MG63 (cell line): Measurements from ENCODE around the gene ANXA3. TPM values are rescaled to one million over a fixed set of nuclear protein-coding genes. Genes with fewer than 3 reads are reported as not detected.

Experiments used
- DNase-seq: peaks from one replicate; pipeline ENCODE4 v3.0.0-alpha.2; 2020
- H3K27me3 ChIP-seq: fragments of 250-450 bp; sonication (Bioruptor Pico); 2 replicates; pipeline ENCODE4 v1.5.1; 2020; ENCODE audit warnings: mild to moderate bottlenecking, moderate library complexity
- H3K36me3 ChIP-seq: fragments of 250-450 bp; sonication (Bioruptor Pico); 2 replicates; pipeline ENCODE4 v1.5.1; 2020; ENCODE audit warnings: mild to moderate bottlenecking, moderate library complexity
- H3K4me3 ChIP-seq: fragments of 250-450 bp; sonication (Bioruptor Pico); 2 replicates; pipeline ENCODE4 v1.5.1; 2020; ENCODE audit warnings: mild to moderate bottlenecking, moderate library complexity
- H3K9me3 ChIP-seq: fragments of 250-450 bp; sonication (Bioruptor Pico); 2 replicates; pipeline ENCODE4 v1.5.1; 2020; ENCODE audit warnings: mild to moderate bottlenecking, moderate library complexity
- total RNA-seq: library from RNA; depleted of rRNA; stranded (reverse); fragments of >200 nt; shearing (Covaris generic); gene quantifications from 2 replicates; pipeline ENCODE4 v1.2.3, GENCODE V29; 2014; ENCODE audit warnings: low replicate concordance

Gene ANXA3
- total RNA-seq, 1 experiment from 2014 or later = 10.8 TPM

DNA sequence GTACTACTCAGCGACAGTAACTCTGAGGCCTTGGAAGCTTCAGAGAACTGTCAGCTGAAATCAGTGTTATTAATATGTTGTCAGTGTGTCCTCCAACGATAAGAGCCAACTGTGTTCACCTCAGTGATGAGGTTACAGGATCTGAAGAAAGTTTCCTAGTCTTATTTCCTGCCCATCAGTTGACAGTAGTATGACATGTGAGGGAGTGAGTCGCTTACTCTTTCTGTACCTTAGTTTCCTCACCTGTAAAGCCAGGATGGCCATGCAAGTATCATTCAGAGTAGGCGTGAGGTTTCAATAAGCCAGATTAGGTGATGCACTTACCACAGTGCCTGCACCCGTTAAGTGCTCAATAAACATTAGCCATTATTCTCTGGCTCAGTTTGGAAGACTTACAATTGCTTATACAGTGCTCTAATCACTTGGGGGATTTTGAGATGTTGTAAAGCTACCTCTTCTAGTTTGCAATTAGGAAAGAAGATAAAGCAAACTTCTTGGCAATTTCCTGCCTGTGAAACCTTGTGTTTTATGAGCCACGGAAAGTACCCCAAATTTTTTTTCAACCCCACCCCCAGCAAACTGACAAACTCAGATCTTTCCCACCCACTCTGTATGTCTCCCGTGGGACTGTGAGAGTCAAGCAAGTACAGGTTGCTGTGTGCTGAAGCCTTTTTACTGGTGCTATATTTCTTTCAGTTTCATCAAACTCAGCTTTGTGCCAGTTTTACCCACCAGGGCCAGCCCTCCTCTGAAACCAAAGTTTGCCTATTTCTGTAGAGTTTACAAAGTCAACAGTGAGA, 62.2 kb downstream of the ANXA3 start:
- Histone ChIP-seq H3K4me3 (no peak overlapping the region), H3K9me3 (no peaks in the 10 kb centered on the region), H3K27me3 (no peaks in the 10 kb centered on the region), H3K36me3 (no peaks in the 10 kb centered on the region)
- no peak for DNase-seq

DNA sequence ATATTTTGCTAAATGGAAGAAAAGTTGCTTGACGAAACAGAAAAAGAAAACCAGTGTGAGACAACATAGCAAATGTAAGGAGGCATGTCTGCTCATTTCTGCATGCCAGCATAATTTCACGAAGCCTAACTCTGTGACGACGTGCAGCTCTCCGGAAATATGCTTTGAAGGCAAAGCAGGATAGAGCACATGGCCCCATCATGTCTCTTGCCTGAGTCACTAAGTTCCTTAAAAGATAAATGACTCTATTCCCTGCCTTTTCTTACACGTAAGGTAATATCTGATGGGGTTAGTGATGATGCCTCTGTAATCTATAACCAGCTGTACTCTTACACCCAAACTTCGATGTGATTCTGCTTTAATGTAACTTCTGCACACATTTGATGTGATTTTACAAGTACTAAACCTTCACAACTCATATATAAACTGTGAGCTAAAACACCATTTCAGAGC, 64.5 kb downstream of the ANXA3 start:
- no peak overlapping the region for H3K4me3 ChIP-seq
- no peaks in the 10 kb centered on the region for H3K27me3 ChIP-seq
- H3K36me3 ChIP-seq = no peaks in the 10 kb centered on the region
- H3K9me3 ChIP-seq = no peaks in the 10 kb centered on the region
- no peak for DNase-seq

DNA sequence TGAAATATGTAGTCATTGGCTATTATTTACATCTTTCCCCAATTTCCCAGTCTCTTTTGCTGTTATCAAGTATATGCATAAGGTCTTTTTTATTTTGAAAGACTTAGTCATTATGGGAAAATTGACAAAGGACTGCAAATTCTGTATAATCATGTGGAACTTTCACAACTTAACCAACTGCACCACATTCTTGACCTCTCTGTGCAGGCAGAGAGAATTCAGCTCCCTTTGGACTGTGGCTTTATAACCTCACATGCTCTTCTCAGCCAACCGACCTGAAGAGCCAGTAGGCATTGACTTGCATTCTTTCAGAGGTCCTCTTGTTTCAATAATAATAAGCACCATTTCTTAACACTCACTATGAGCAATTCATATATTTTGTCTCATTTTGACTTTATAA, 66.9 kb downstream of the ANXA3 start:
- Histone ChIP-seq H3K27me3 (no peaks in the 10 kb centered on the region), H3K36me3 (no peaks in the 10 kb centered on the region), H3K9me3 (no peaks in the 10 kb centered on the region), H3K4me3 (no peak overlapping the region)
- DNase-seq = no peak

DNA sequence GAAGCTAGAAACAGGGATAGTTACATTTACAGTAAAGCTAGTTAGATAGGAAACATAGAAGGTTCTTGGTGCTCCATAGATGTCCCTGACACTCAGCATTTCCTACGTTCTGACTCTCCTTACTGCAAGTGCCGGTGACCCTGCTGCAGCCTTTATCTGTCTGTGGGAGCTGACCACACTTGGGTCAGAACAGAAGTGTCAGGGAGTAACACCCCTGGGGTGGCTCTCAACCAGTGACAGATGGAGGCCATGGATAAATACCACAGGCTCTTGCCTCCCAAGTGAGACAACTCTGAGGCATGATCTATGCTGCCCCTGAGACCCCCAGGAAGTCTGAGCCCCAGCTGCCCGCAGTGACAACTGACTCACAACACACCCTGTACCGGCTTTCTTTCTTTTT, 69.8 kb downstream of the ANXA3 start:
- DNase-seq = no peak
- no peaks in the 10 kb centered on the region for H3K9me3 ChIP-seq
- no peaks in the 10 kb centered on the region for H3K36me3 ChIP-seq
- no peaks in the 10 kb centered on the region for H3K27me3 ChIP-seq
- no peak overlapping the region for H3K4me3 ChIP-seq

DNA sequence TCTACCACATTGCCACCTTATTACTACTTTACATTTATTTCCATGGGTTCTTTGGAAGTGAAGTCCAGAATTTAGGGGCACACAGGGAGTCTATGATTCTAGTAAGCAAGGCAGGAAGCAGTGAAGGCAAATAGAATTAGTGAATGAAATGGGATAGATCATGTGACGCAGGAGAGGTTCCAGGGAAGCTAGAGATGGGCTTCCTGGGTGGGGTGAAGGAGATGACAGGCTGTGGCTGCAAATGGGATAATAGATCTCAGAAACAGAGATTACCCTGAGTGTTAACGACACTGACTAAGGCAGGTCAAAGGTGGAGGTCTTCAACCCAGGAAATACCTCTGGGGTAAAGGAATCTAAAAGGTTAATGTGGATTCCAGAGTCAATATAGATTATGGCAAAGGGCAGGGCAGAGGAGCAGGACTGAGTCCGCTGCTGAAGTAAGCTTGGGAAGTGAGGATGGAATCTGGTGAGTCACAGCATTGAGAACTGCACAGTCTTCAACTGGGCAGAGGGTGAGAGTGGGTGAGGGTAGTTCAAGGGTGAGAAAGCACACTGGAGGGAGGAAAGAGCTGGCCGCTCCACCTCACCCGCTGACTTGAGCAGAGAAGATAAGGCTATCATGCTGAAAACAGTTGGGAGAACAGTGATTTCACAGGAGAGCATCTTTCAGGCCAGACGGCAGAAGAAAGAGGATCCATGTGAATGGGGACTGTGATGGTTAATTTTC, 70.8 kb downstream of the ANXA3 start:
- no peaks in the 10 kb centered on the region for H3K27me3 ChIP-seq
- H3K36me3 ChIP-seq = no peaks in the 10 kb centered on the region
- no peak for DNase-seq
- H3K9me3 ChIP-seq = no peaks in the 10 kb centered on the region
- no peak overlapping the region for H3K4me3 ChIP-seq

DNA sequence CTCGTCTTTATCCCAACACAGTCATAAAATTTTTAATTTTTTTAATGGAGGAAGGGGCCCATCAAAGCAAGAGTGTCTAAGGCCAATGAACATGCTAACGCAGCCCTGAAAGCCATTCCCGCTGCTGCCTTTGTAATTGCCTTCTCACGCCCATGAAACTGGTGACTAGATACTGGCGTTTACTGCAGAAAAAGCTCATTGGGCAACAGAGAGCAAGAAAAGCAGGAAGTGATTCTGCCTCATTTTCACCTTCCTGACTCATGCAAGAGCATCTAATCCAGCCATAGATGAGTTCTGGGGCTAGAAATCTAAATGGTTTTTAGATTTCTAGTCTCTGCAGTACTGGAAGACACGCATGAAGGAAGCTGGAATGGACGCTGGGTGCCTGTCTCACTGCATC, 72.5 kb downstream of the ANXA3 start:
- H3K9me3 ChIP-seq = no peaks in the 10 kb centered on the region
- H3K36me3 ChIP-seq = no peaks in the 10 kb centered on the region
- no peak overlapping the region for H3K4me3 ChIP-seq
- H3K27me3 ChIP-seq = no peaks in the 10 kb centered on the region
- DNase-seq = no peak

DNA sequence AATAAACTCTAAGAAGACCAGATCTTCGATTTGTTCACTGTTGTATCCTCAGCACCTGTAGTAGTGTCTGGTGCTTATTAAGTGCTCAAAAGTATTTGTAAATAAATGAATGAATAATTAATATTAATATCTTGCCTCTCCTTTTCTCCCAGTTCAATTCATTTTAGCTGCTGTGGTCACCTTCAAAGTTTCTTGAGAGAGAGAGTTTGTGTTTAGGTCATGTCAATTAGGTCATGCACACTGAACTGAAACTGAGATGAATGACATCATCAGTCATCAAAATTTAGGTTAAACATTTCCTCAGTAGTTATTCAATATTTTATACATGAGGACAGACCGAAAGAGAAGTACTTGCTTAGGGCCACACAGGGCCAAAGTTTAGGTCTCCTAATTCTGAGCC, 73.5 kb downstream of the ANXA3 start:
- no peak overlapping the region for H3K4me3 ChIP-seq
- no peak for DNase-seq
- H3K36me3 ChIP-seq = no peaks in the 10 kb centered on the region
- H3K27me3 ChIP-seq = no peaks in the 10 kb centered on the region
- H3K9me3 ChIP-seq = no peaks in the 10 kb centered on the region

DNA sequence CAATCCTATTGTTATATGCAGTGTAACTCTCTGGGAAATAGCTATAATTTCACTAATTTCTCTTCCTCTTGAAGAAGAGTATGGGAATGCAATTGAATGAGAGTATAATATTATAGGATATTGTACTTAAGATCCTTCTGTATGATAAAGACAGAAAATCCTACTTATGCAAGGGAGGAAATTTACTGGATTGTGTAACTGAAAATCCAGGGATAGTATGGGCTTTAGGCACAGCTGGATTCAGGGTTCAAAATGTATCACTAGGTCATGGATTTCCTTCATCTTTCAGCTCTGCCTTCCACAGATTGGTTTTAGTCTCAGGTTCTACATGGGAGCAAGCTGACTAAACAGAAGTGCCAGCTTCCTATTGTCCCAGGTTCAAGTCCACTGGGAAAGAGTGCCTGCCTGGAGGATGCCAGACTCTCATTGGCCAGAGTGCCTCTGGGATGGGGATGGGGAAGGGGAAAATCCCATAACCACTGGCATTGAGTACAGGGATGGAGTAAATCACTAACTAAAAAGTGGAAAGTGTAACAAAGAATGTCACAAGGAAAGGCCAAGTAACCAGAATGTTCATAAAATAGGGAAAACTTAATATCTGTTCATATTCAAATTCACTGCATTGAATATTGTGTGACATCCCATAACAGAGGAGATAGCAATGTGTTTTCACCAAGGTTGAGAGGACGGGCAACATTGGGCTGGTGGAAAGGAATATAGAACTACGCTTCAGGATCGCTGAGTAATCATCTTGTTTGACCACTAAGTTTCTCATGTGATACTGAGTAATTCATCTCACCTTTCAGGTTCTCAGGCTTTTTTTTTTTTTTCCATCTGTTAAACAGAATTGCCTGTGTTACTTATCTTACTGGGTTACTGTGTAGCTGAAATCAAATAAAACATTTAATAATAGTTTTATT, 75.7 kb downstream of the ANXA3 start:
- Histone ChIP-seq H3K36me3 (no peaks in the 10 kb centered on the region), H3K27me3 (no peaks in the 10 kb centered on the region), H3K4me3 (no peak overlapping the region), H3K9me3 (no peaks in the 10 kb centered on the region)
- DNase-seq = no peak

DNA sequence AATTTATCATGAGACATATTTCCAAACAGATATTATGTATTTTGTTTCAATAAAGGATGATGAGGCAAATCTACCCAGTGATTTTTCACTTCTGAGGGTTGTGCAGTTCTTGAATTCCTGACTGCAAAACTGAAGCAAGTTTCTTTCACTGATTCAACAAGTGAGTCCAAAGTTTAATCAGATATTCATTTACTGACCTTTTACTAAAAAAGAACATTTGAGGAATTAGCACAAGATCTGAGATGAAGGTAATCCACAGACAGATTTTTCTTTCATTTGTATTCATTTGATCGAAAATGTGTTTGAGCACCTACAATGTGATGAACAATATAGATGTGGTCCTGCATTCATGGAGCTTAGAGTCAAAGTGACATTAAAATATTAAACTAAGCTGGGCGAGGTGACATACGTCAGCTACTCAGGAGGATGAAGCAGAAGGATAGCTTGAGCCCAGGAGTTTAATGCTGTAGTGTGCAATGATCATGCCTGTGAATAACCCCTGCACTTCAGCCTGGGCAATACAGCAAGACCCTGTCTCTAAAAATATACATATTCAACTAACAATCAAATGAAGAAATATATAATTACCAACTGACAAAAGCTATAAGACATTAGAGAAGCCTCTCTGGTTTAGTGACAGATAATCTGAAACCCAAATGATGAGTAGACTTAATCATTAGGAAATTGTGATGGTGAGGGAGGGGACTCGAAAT, 76.6 kb downstream of the ANXA3 start:
- Histone ChIP-seq H3K9me3 (no peaks in the 10 kb centered on the region), H3K36me3 (no peaks in the 10 kb centered on the region), H3K4me3 (no peak overlapping the region), H3K27me3 (no peaks in the 10 kb centered on the region)
- DNase-seq = no peak

DNA sequence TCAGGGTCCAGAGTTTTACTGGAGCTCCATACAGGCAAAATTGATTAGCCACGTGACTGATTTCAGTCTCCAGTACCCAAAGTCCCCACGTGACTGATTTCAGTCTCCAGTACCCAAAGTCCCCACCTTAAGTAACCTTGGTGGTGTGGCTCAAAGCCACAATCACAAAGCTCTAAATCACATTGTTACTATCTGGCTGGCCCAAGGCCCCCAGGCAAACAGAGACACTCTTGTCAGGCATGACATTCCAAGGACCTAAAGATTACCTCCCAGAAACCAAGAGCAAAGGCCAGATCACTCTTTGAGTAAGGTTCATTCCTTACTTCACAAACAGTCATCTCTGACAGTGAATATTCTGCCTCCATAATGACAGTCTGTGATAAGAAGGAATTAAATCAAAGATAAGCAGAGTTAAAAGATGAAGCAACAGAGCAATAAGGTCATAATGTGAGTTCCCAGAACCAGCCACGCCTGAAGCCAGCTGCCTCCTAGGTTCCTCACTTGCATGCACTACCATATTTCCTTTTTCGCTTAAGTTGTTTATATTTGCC, 78.5 kb downstream of the ANXA3 start:
- Histone ChIP-seq H3K36me3 (no peaks in the 10 kb centered on the region), H3K9me3 (no peaks in the 10 kb centered on the region), H3K27me3 (no peaks in the 10 kb centered on the region), H3K4me3 (no peak overlapping the region)
- DNase-seq = no peak

DNA sequence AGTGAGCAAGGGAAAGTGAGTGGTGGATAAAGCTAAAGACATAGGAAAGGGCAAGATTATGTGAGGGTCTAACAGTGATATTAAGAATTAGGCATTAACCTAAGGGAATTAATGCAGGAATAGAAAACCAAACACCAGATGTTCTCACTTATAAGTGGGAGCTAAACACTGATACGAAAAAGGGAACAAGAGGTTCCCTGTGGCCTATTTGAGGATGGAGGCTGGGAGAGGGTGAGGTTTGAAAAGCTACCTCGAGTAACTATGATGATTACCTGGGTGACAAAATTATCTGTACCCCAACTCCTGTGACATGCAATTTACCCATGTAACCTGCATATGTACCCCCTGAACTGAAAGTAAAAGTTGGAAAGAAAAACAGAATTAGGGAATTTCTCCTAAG, 79.0 kb downstream of the ANXA3 start:
- no peaks in the 10 kb centered on the region for H3K27me3 ChIP-seq
- no peak for DNase-seq

DNA sequence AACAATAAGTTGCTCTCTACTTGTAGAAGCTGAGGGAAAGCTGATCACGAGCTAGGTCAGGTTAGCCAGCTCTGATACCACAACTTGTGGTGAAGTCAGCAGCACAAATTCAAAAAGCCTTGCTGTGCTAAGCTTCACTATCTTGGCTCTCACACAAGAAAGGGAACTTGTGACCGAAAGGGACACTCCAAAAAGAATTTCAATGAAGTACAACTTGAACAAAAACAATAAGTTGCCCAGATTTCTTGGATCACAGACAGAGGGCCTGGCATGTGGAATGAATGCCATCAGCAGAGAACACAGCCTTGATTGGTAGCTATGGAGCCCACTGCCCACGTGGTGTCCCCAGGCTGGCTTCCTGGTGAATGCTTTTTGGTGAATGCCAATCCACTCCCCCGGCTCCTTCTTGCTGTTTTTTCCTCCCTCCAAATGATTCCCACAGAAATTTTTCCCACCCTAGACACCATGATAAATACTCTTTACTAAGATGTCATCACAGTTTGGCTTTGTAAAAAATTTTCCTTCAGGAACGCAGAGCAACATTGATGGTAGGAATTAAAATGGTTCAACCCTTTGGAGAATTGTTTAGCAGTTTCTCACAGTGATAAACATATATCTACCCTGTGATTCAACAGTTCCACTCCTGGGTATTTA, 82.6 kb downstream of the ANXA3 start:
- H3K4me3 ChIP-seq = no peak overlapping the region
- DNase-seq = no peak
- no peaks in the 10 kb centered on the region for H3K27me3 ChIP-seq
- no peaks in the 10 kb centered on the region for H3K9me3 ChIP-seq
- no peaks in the 10 kb centered on the region for H3K36me3 ChIP-seq

More for the DNA sequence above, 79.0 kb downstream of the ANXA3 start:
- no peaks in the 10 kb centered on the region for H3K36me3 ChIP-seq
- H3K4me3 ChIP-seq = no peak overlapping the region
- no peaks in the 10 kb centered on the region for H3K9me3 ChIP-seq

DNA sequence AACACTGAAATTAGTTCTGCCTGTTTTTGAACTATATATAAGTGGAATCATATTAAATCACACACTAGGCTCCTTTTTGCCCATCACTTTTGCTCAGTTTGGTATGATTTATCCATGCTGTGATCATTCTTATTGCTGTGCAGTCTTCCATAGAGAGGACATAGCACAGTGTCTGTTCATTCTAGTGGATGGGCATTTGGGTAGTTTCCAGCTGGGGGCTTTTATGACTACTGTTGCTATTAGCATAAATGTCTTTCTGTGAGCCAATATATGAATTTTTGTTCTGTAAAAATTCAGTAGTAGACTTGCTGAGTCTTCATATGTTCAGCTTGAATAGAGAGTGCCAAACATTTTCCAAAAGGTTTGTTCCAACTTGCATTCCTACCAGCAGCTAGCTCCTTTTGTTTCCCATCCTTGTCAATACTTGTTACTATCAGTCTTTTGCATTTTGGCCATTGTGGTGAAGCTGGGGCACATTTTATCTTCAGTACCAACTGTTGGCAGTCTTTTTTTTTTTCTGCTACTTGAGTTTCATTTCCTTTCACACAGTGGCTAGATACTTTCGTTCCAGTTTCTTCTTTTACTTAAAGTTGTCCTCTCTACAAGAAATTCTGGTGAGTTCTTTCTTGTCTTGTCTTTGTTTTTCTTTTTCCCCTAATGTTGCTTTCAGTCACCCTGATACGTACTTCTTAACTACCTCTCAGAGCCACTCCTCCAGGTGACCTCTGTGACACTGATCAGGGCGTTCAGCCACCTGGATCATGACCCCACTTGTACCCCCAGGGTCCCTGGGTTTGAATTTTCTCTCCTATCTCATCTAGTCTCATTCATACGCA, 87.0 kb downstream of the ANXA3 start:
- Histone ChIP-seq H3K27me3 (no peaks in the 10 kb centered on the region), H3K4me3 (no peak overlapping the region), H3K36me3 (no peaks in the 10 kb centered on the region), H3K9me3 (no peaks in the 10 kb centered on the region)
- no peak for DNase-seq

DNA sequence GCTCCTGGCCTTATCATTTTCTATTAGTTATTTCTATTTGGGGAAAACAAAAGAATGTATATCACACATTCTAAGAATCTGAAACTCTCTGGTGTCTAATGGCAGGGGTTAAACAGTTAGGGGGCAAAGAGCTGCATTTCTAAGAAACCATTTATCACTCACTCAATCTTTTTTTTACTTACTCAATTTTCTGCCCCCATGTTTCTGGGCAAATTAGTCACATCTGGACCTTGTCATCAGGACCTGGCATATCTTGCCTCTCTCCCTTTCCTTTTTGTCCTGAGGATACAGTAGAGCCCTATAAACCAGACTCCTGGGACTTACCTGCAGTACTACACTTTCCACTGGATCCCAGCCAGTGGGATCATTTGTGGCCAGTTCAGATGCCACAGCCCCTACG, 89.1 kb downstream of the ANXA3 start:
- H3K36me3 ChIP-seq = no peaks in the 10 kb centered on the region
- no peaks in the 10 kb centered on the region for H3K27me3 ChIP-seq
- H3K4me3 ChIP-seq = no peak overlapping the region
- H3K9me3 ChIP-seq = no peaks in the 10 kb centered on the region
- no peak for DNase-seq

DNA sequence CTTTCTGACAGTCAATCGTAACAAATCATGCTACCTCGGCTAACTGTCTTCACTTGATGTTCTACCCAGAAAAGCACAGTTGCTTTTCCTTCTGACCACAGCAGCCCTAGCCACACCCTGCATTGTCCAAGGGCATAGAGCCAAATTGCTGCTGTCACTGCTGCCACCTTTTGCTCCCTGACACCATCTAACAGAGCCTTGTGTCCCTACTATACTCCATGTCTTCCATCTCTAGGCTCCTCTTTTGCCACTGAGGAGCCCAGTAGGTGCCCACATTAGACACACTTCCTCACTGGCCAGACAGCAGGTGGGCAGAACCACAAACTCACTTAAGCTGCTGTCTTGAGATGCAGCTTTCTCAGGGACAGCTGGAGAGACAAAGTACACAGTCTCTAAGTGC, 91.4 kb downstream of the ANXA3 start:
- DNase-seq = no peak
- no peak overlapping the region for H3K4me3 ChIP-seq
- no peaks in the 10 kb centered on the region for H3K27me3 ChIP-seq
- no peaks in the 10 kb centered on the region for H3K36me3 ChIP-seq
- no peaks in the 10 kb centered on the region for H3K9me3 ChIP-seq
